ENCODE data around the gene ERP29.
"Not testable (repeated sequence)": the region's sequence is repeated elsewhere in the genome, so short reads cannot be mapped to it uniquely, and the experiment has no call there.

ERP29 gene

DNA sequence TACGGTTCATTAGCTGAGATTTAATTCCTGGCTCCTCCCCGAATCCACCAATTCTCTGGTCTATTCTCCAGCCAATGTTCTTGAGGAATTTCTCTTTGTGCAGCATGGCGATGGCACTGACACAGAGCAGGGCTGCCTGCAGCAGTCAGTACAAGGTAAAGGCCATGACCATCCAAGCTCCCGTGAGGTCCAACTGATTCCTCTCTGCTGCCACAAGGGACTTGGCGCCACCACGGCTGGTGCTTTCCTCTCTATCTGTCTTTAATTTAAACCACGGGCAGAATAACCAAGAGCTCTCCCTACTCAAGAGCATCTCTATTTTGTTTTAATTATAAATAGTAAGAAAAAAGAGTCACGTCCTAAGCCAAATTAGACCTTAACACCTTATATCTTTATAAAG is 12.4 kb upstream of the ERP29 start:
- no peak for DNase-seq (ENCODE audit: extremely low read depth, low read depth)
- H3K4me3 ChIP-seq (replicated peaks; ENCODE audit: low read depth, low read length), result no peak overlapping the region
- no peak for TF ChIP-seq CTCF (IDR thresholded peaks at IDR 0.05; ENCODE audit: low read depth, low read length, missing control alignments)

DNA sequence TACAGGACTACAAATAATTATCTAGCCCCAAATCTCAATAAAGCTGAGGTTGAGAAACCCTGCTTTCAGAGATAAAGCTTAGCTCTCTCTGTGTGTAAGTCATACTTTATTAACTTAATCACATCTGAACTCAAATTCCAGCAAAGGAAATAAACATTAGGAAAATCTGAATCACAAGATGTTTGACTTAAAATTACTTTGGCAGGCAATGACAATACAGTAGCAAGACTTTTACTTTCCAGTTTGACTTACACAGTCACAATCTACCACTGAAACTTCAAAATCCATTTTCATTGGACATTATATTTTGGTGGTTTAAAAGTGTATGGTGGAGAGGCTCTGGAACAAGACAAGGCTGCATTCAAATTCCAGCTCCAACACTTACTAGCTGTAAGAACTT is 11.7 kb upstream of the ERP29 start:
- no peak overlapping the region for H3K4me3 ChIP-seq (replicated peaks; ENCODE audit: low read depth, low read length)
- no peak for DNase-seq (ENCODE audit: extremely low read depth, low read depth)
- no peak for TF ChIP-seq CTCF (IDR thresholded peaks at IDR 0.05; ENCODE audit: low read depth, low read length, missing control alignments)

GRCh38 chr12:112004041-112004440 is 9.2 kb upstream of the ERP29 start:
- TF ChIP-seq CTCF (IDR thresholded peaks at IDR 0.05; ENCODE audit: low read depth, low read length, missing control alignments), result no peak
- H3K4me3 ChIP-seq (replicated peaks; ENCODE audit: low read depth, low read length), result no peak overlapping the region
- DNase-seq (ENCODE audit: extremely low read depth, low read depth), result no peak

DNA sequence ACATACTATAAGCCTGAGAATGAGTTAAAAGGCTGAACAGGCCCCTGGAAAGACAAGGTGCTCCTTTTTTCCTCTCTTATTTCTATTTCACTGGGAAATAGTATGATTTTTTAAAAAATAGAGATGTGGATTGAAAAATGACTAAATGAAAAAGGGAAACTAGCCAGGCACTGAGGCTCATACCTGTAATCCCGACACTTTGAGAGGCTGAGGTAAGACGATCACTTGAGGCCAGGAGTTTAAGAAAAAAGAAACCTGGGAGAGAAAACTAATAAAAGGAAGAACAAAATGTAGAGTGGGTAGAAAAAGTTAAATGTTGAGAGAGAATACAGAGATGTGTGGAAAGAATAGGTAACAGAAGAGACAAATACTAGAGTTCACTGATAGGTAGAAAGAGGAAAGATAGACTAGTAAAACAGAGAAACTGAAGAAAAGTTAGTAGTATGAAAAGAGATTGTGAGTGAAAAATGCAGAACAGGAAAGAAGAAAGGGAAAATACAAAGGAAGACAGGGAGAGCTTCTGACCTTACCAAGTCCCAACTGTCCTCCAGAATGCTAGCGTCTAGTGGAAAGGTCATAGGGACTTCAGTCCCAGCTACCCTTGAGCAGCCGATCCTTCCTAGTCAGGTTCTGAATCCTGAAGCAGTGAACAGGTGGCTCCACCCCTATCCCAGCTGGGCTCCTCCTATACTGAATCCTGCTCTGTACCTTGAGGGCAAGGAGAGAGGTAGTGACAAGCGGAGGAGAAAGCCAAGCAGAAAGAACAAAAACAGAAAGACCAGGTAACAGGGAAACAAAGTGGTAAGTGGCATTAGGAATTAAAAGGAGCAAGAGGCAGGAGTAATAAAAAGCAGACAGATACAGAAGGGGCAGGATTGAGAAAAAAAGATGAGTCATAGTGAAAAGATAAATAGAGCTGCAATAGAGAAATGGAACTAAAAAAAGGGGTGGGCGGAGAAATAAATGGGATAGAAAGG is 7.5 kb upstream of the ERP29 start:
- no peak overlapping the region for H3K4me3 ChIP-seq (replicated peaks; ENCODE audit: low read depth, low read length)
- no peak for TF ChIP-seq CTCF (IDR thresholded peaks at IDR 0.05; ENCODE audit: low read depth, low read length, missing control alignments)
- no peak for DNase-seq (ENCODE audit: extremely low read depth, low read depth)

DNA sequence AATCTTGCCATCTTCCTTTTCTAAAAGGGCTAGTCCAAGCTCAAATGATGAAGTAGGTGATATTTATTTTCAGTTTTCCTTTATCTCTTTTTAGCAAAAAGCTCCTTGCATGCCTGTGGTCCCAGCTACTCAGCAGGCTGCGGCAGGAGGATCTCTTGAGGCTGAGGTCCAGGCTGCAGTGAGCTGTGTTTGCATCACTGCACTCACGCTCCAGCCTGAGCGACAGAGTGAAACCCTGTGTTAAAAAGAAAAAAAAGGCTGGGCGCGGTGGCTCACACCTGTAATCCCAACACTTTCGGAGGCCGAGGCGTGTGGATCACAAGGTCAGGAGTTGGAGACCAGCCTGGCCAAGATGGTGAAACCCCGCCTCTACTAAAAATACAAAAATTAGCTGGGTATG is 5.3 kb upstream of the ERP29 start:
- no peak for DNase-seq (ENCODE audit: extremely low read depth, low read depth)
- H3K4me3 ChIP-seq (replicated peaks; ENCODE audit: low read depth, low read length), result no peak overlapping the region
- no peak for TF ChIP-seq CTCF (IDR thresholded peaks at IDR 0.05; ENCODE audit: low read depth, low read length, missing control alignments)

- DNase-seq (ENCODE audit: extremely low read depth, low read depth), result no peak
- TF ChIP-seq CTCF (IDR thresholded peaks at IDR 0.05; ENCODE audit: low read depth, low read length, missing control alignments), result no peak
- no peak overlapping the region for H3K4me3 ChIP-seq (replicated peaks; ENCODE audit: low read depth, low read length)
Measured at GRCh38 chr12:112008918-112009317, 4.3 kb upstream of the ERP29 start.

DNA sequence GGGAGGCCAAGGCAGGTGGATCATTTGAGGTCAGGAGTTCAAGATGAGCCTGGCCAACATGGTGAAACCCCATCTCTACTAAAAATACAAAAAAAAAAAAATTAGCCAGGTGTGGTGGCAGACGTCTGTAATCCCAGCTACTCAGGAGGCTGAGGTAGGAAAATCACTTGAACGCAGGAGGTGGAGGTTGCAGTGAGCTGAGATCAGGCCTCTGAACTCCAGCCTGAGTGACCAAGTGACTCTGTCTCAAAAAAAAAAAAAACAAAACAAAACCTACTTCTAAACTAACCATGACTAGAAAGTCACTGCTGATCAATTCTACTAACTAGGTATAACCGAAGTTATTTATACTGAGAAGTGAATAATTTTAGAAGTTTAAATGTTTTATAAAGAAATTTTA is 3.6 kb upstream of the ERP29 start:
- not testable (repeated sequence) for H3K4me3 ChIP-seq (replicated peaks; ENCODE audit: low read depth, low read length); DNase-seq (ENCODE audit: extremely low read depth, low read depth)
